Neural cell (in vitro differentiated cells): ENCODE measurements around the gene BCL6B. TPM values are rescaled to one million over a fixed set of nuclear protein-coding genes. Genes with fewer than 3 reads are reported as not detected.
A peak's percentile ranks its signal among the peaks of the same experiment; 100 is the strongest.

Experiments
- H2AFZ ChIP-seq: fragments of 200-600, 300-800 bp; sonication (generic), shearing (Covaris generic); 2 replicates; pipeline ENCODE4 v1.6.0; 2014; ENCODE audit warnings: low read depth, mild to moderate bottlenecking, antibody characterized with exemption, low read length, moderate library complexity
- H3F3A ChIP-seq: fragments of 200-600 bp; shearing (Covaris generic); 2 replicates; pipeline ENCODE4 v1.6.1; 2016; ENCODE audit warnings: mild to moderate bottlenecking, moderate library complexity, mixed read lengths, antibody characterized with exemption, low read length; ENCODE audit not compliant: insufficient read depth, poor library complexity, severe bottlenecking
- H3K27ac ChIP-seq: fragments of 200-600, 300-800 bp; sonication (generic), shearing (Covaris generic); 2 replicates; pipeline ENCODE4 v1.5.1; 2014; ENCODE audit warnings: mild to moderate bottlenecking, low read length, moderate library complexity
- H3K27me3 ChIP-seq: fragments of 300-800, 200-600 bp; sonication (generic), shearing (Covaris generic); 2 replicates; pipeline ENCODE4 v1.6.0; 2014; ENCODE audit warnings: mild to moderate bottlenecking, low read depth, low read length, moderate library complexity; ENCODE audit not compliant: insufficient read depth
- H3K36me3 ChIP-seq: fragments of 300-800, 200-600 bp; sonication (generic), shearing (Covaris generic); 2 replicates; pipeline ENCODE4 v1.5.1; 2014; ENCODE audit warnings: mild to moderate bottlenecking, antibody characterized with exemption, low read length, moderate library complexity; ENCODE audit not compliant: insufficient read depth
- H3K4me2 ChIP-seq: fragments of 300-800, 200-600 bp; sonication (generic), shearing (Covaris generic); 2 replicates; pipeline ENCODE4 v1.6.0; 2014; ENCODE audit warnings: mild to moderate bottlenecking, low read length
- H3K4me3 ChIP-seq: fragments of 300-800, 200-600 bp; sonication (generic), shearing (Covaris generic); 2 replicates; pipeline ENCODE4 v1.5.1; 2014; ENCODE audit warnings: mild to moderate bottlenecking, low read length, moderate library complexity
- H3K79me2 ChIP-seq: fragments of 200-600 bp; shearing (Covaris generic); replicated peaks from 2 replicates; pipeline ENCODE4 v1.6.0; 2014; ENCODE audit warnings: mild to moderate bottlenecking, low read length, moderate library complexity; ENCODE audit not compliant: insufficient read depth
- H3K9ac ChIP-seq: fragments of 300-800, 200-600 bp; sonication (generic), shearing (Covaris generic); 2 replicates; pipeline ENCODE4 v1.6.1; 2016; ENCODE audit warnings: mild to moderate bottlenecking, low read length, mixed read lengths
- H3K9me2 ChIP-seq: fragments of 200-600 bp; shearing (Covaris generic); 2 replicates; pipeline ENCODE4 v1.6.1; 2016; ENCODE audit warnings: mild to moderate bottlenecking, low read length, mixed read lengths; ENCODE audit not compliant: insufficient read depth
- H3K9me3 ChIP-seq: fragments of 200-600, 300-800 bp; sonication (generic), shearing (Covaris generic); 2 replicates; pipeline ENCODE4 v1.6.1; 2016; ENCODE audit warnings: mild to moderate bottlenecking, mixed run types, low read length, moderate library complexity, mixed read lengths
- H4K20me1 ChIP-seq: fragments of 200-600 bp; shearing (Covaris generic); 2 replicates; pipeline ENCODE4 v1.6.1; 2016; ENCODE audit warnings: mild to moderate bottlenecking, mixed run types; ENCODE audit not compliant: insufficient read depth
- EP300 ChIP-seq: fragments of 450-650 bp; conservative IDR thresholded peaks from 2 replicates; pipeline ENCODE4 v1.6.1; 2014; ENCODE audit warnings: antibody characterized with exemption, mild to moderate bottlenecking, moderate library complexity; ENCODE audit not compliant: poor library complexity, severe bottlenecking
- EZH2 ChIP-seq: fragments of 200-600, 300-800 bp; shearing (Covaris generic), sonication (generic); IDR thresholded peaks from 2 replicates; pipeline ENCODE4 v1.6.1; 2014; ENCODE audit warnings: antibody characterized with exemption, low read length, borderline replicate concordance, mild to moderate bottlenecking; ENCODE audit not compliant: insufficient read depth, poor library complexity, severe bottlenecking
- MXI1 ChIP-seq: fragments of 450-650 bp; conservative IDR thresholded peaks from 2 replicates; pipeline ENCODE4 v1.6.1; 2014; ENCODE audit warnings: antibody characterized with exemption, mild to moderate bottlenecking; ENCODE audit not compliant: poor library complexity, severe bottlenecking
- POLR2AphosphoS5 ChIP-seq: IDR thresholded peaks from 2 replicates; pipeline ENCODE4 v1.6.1; 2012
- RAD21 ChIP-seq: fragments of 450-650 bp; conservative IDR thresholded peaks from 2 replicates; pipeline ENCODE4 v1.6.1; 2014; ENCODE audit warnings: antibody characterized with exemption, mild to moderate bottlenecking, moderate library complexity
- SMC3 ChIP-seq: fragments of 450-650 bp; conservative IDR thresholded peaks from 2 replicates; pipeline ENCODE4 v1.6.1; 2014; ENCODE audit warnings: antibody characterized with exemption, mild to moderate bottlenecking, moderate library complexity; ENCODE audit not compliant: poor library complexity
- TAF1 ChIP-seq: IDR thresholded peaks from 2 replicates; pipeline ENCODE4 v1.6.1; 2012; ENCODE audit warnings: low read depth
- polyA plus RNA-seq: library from polyadenylated mRNA; depleted of rRNA; stranded (reverse); fragments of >200 nt; gene quantifications from 2 replicates; pipeline ENCODE4 v1.2.3, GENCODE V29; 2014
- TF ChIP-seq, protein P1 (sequence below): IDR thresholded peaks from 2 replicates; pipeline ENCODE4 v1.6.1; 2012; ENCODE audit warnings: borderline replicate concordance
- TF ChIP-seq, protein P2 (sequence below): fragments of 450-650 bp; IDR thresholded peaks from 2 replicates; pipeline ENCODE4 v1.5.1; 2014; ENCODE audit warnings: antibody characterized with exemption, mild to moderate bottlenecking, moderate library complexity; ENCODE audit not compliant: poor library complexity, severe bottlenecking

Gene BCL6B
- polyA plus RNA-seq, 1 donor from 2014 or later: not detected

DNA sequence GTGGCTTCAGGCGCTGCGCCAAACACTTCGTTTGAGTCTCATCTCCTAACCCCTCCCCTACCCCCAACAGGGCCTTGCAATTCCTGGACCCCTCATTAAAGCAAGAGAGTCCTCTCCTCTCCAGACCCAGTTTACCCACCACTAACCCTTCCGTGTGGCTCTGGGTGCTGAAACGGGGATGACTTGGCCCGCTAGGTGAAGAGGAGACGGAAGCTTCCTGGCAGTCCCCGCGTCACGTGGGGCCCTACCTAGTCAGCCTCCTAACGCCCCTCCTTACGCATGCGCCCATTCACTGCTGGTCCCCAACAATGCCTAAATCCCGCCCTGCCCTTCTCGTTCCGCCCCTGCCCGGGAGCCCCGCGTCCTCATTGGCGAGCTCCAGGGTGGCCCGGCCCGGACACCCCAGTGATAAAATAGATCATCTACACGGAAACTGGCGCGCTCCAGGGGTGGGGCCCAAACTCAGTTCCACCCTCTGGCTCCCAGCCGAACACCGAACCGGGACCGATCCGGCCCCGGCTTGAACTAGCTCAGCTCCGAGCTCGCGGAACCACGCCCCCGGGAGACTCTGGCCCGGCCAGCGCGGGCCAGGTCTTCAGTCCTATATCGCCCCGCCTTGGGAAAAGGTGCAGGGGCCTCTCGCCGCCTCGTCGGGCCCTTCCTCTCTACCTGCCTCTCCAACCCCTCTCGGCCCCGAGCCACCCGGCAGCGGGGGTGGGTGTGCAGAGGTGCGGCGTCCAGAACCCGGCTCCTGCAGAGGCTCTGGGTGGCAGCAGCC is 12.9 kb downstream of the BCL6B start, which contains the start of gene SLC16A13:
Gene SLC16A13 (plus strand): TSS at position 425 of the 778 bp plus-strand sequence. CDS start 368 bp downstream, outside the sequence.
- Histone ChIP-seq H3K79me2 (no peaks in the 10 kb centered on the region), H3K4me2 (peak within 1 kb of the TSS; percentile 71), H3K27ac (peak within 1 kb of the TSS; percentile 81), H2AFZ (peak within 1 kb of the TSS; percentile 77), H3K36me3 (no peaks in the 10 kb centered on the region), H3K27me3 (no peaks in the 10 kb centered on the region), H3F3A (no peaks in the 10 kb centered on the region), H4K20me1 (no peaks in the 10 kb centered on the region), H3K9ac (peak within 1 kb of the TSS; percentile 92), H3K9me3 (no peaks in the 10 kb centered on the region), H3K9me2 (no peaks in the 10 kb centered on the region), H3K4me3 (peak within 1 kb of the TSS; percentile 97)
- peak; percentile 91 for TF ChIP-seq TAF1
- TF ChIP-seq, protein P1, sequence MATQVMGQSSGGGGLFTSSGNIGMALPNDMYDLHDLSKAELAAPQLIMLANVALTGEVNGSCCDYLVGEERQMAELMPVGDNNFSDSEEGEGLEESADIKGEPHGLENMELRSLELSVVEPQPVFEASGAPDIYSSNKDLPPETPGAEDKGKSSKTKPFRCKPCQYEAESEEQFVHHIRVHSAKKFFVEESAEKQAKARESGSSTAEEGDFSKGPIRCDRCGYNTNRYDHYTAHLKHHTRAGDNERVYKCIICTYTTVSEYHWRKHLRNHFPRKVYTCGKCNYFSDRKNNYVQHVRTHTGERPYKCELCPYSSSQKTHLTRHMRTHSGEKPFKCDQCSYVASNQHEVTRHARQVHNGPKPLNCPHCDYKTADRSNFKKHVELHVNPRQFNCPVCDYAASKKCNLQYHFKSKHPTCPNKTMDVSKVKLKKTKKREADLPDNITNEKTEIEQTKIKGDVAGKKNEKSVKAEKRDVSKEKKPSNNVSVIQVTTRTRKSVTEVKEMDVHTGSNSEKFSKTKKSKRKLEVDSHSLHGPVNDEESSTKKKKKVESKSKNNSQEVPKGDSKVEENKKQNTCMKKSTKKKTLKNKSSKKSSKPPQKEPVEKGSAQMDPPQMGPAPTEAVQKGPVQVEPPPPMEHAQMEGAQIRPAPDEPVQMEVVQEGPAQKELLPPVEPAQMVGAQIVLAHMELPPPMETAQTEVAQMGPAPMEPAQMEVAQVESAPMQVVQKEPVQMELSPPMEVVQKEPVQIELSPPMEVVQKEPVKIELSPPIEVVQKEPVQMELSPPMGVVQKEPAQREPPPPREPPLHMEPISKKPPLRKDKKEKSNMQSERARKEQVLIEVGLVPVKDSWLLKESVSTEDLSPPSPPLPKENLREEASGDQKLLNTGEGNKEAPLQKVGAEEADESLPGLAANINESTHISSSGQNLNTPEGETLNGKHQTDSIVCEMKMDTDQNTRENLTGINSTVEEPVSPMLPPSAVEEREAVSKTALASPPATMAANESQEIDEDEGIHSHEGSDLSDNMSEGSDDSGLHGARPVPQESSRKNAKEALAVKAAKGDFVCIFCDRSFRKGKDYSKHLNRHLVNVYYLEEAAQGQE: peak; percentile 81
- TF ChIP-seq MXI1: peak; percentile 53
- TF ChIP-seq, protein P2, sequence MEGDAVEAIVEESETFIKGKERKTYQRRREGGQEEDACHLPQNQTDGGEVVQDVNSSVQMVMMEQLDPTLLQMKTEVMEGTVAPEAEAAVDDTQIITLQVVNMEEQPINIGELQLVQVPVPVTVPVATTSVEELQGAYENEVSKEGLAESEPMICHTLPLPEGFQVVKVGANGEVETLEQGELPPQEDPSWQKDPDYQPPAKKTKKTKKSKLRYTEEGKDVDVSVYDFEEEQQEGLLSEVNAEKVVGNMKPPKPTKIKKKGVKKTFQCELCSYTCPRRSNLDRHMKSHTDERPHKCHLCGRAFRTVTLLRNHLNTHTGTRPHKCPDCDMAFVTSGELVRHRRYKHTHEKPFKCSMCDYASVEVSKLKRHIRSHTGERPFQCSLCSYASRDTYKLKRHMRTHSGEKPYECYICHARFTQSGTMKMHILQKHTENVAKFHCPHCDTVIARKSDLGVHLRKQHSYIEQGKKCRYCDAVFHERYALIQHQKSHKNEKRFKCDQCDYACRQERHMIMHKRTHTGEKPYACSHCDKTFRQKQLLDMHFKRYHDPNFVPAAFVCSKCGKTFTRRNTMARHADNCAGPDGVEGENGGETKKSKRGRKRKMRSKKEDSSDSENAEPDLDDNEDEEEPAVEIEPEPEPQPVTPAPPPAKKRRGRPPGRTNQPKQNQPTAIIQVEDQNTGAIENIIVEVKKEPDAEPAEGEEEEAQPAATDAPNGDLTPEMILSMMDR: peak; percentile 27
- peak; percentile 21 for TF ChIP-seq RAD21
- no peak for TF ChIP-seq SMC3
- peak; percentile 17 for TF ChIP-seq EP300
- peak; percentile 96 for TF ChIP-seq POLR2AphosphoS5
- no peak for TF ChIP-seq EZH2

DNA sequence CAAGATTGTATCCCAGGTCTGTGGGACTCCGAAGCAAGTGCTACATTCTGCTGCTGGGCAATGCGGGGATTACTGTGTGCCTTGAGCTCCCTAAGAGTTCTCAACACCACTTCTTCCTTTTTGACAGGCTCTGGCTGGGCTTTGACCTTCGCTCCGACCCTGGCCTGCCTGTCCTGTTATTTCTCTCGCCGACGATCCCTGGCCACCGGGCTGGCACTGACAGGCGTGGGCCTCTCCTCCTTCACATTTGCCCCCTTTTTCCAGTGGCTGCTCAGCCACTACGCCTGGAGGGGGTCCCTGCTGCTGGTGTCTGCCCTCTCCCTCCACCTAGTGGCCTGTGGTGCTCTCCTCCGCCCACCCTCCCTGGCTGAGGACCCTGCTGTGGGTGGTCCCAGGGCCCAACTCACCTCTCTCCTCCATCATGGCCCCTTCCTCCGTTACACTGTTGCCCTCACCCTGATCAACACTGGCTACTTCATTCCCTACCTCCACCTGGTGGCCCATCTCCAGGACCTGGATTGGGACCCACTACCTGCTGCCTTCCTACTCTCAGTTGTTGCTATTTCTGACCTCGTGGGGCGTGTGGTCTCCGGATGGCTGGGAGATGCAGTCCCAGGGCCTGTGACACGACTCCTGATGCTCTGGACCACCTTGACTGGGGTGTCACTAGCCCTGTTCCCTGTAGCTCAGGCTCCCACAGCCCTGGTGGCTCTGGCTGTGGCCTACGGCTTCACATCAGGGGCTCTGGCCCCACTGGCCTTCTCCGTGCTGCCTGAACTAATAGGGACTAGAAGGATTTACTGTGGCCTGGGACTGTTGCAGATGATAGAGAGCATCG is 15.4 kb downstream of the BCL6B start:
- H2AFZ ChIP-seq: no peak overlapping the region
- no peaks in the 10 kb centered on the region for H3F3A ChIP-seq
- no peak overlapping the region for H3K4me3 ChIP-seq
- no peaks in the 10 kb centered on the region for H4K20me1 ChIP-seq
- peaks cover 20% of the 10 kb centered on the region for H3K27me3 ChIP-seq
- no peak overlapping the region for H3K9ac ChIP-seq
- no peak overlapping the region for H3K27ac ChIP-seq
- no peaks in the 10 kb centered on the region for H3K79me2 ChIP-seq
- H3K36me3 ChIP-seq: no peaks in the 10 kb centered on the region
- H3K9me2 ChIP-seq: no peaks in the 10 kb centered on the region
- H3K4me2 ChIP-seq: no peak overlapping the region
- no peaks in the 10 kb centered on the region for H3K9me3 ChIP-seq
- TF ChIP-seq SMC3 (no peak), POLR2AphosphoS5 (no peak), RAD21 (no peak), EZH2 (no peak)
- TF ChIP-seq, protein P2: no peak
